ENCODE data around the gene INSYN2A. TPM values are rescaled to one million over a fixed set of nuclear protein-coding genes. Genes with fewer than 3 reads are reported as not detected.

INSYN2A gene
- total RNA-seq, 2 donors from 2014 or later, result 0.09 TPM; not detected in 1

GRCh38 chr10:127158662-127159061 lies 37.7 kb downstream of the INSYN2A start:
- no peak for DNase-seq
- H3K4me3 Mint-ChIP-seq, result no peak overlapping the region
- Histone ChIP-seq H3K27me3 (ENCODE audit: control insufficient read depth, insufficient read depth, low read length, poor library complexity, severe bottlenecking) (no peaks in the 10 kb centered on the region), H3K9me3 (ENCODE audit: control insufficient read depth, low read length) (no peaks in the 10 kb centered on the region), H3K4me3 (ENCODE audit: low read length) (no peak overlapping the region), H3K9ac (ENCODE audit: extremely low read depth, low read length, poor library complexity, severe bottlenecking) (no peak overlapping the region), H3K27ac (ENCODE audit: low read depth, low read length) (no peak overlapping the region), H3K4me1 (ENCODE audit: control insufficient read depth, insufficient read depth, low read length) (no peaks in the 10 kb centered on the region), H3K36me3 (ENCODE audit: control insufficient read depth, insufficient read depth, low read length) (no peaks in the 10 kb centered on the region)
- TF ChIP-seq CTCF (conservative IDR thresholded peaks at IDR 0.05), result no peak
- H3K4me1 Mint-ChIP-seq, result no peaks in the 10 kb centered on the region
- no peaks in the 10 kb centered on the region for H3K27me3 Mint-ChIP-seq (ENCODE audit: insufficient read depth)
- no peak overlapping the region for H3K27ac Mint-ChIP-seq
- 90 to 100% methylated on average over 2 of the region's 2 CpGs for WGBS, 2 experiments (ENCODE audit: insufficient coverage in 1 of 2, insufficient read length in 1 of 2)
- H3K9me3 Mint-ChIP-seq, result no peaks in the 10 kb centered on the region
- H3K36me3 Mint-ChIP-seq (ENCODE audit: low read depth), result no peaks in the 10 kb centered on the region

- WGBS, 2 experiments (ENCODE audit: insufficient coverage in 1 of 2, insufficient read length in 1 of 2), result 71 to 88% methylated on average over 1 to 2 of the region's 2 CpGs
These were observed 38.7 kb downstream of the INSYN2A start for GRCh38 chr10:127157506-127158200.

GRCh38 chr10:127157089-127157488 lies 39.3 kb downstream of the INSYN2A start:
- Mint-ChIP-seq H3K36me3 (ENCODE audit: low read depth) (no peaks in the 10 kb centered on the region), H3K4me1 (peaks cover 2% of the 10 kb centered on the region), H3K4me3 (no peak overlapping the region), H3K27ac (no peak overlapping the region), H3K27me3 (ENCODE audit: insufficient read depth) (no peaks in the 10 kb centered on the region), H3K9me3 (no peaks in the 10 kb centered on the region)
- no peak overlapping the region for H3K27ac ChIP-seq (ENCODE audit: low read depth, low read length)
- DNase-seq, result no peak
- WGBS, 2 experiments (ENCODE audit: insufficient coverage in 1 of 2, insufficient read length in 1 of 2), result 82 to 96% methylated on average over 3 to 4 of the region's 4 CpGs
- H3K4me1 ChIP-seq (ENCODE audit: control insufficient read depth, insufficient read depth, low read length), result no peaks in the 10 kb centered on the region
- no peaks in the 10 kb centered on the region for H3K27me3 ChIP-seq (ENCODE audit: control insufficient read depth, insufficient read depth, low read length, poor library complexity, severe bottlenecking)
- H3K9ac ChIP-seq (ENCODE audit: extremely low read depth, low read length, poor library complexity, severe bottlenecking), result no peak overlapping the region
- H3K4me3 ChIP-seq (ENCODE audit: low read length), result no peak overlapping the region
- no peak for TF ChIP-seq CTCF (conservative IDR thresholded peaks at IDR 0.05)
- H3K9me3 ChIP-seq (ENCODE audit: control insufficient read depth, low read length), result no peaks in the 10 kb centered on the region
- no peaks in the 10 kb centered on the region for H3K36me3 ChIP-seq (ENCODE audit: control insufficient read depth, insufficient read depth, low read length)

More at GRCh38 chr10:127157506-127158200, 38.7 kb downstream of the INSYN2A start:
- Histone ChIP-seq H3K27ac (ENCODE audit: low read depth, low read length) (no peak overlapping the region), H3K27me3 (ENCODE audit: control insufficient read depth, insufficient read depth, low read length, poor library complexity, severe bottlenecking) (no peaks in the 10 kb centered on the region), H3K36me3 (ENCODE audit: control insufficient read depth, insufficient read depth, low read length) (no peaks in the 10 kb centered on the region), H3K9me3 (ENCODE audit: control insufficient read depth, low read length) (no peaks in the 10 kb centered on the region), H3K4me3 (ENCODE audit: low read length) (no peak overlapping the region), H3K9ac (ENCODE audit: extremely low read depth, low read length, poor library complexity, severe bottlenecking) (no peak overlapping the region), H3K4me1 (ENCODE audit: control insufficient read depth, insufficient read depth, low read length) (no peaks in the 10 kb centered on the region)
- Mint-ChIP-seq H3K9me3 (no peaks in the 10 kb centered on the region), H3K27ac (no peak overlapping the region), H3K36me3 (ENCODE audit: low read depth) (no peaks in the 10 kb centered on the region), H3K4me3 (no peak overlapping the region), H3K27me3 (ENCODE audit: insufficient read depth) (no peaks in the 10 kb centered on the region), H3K4me1 (no peaks in the 10 kb centered on the region)
- DNase-seq, result no peak
- TF ChIP-seq CTCF (conservative IDR thresholded peaks at IDR 0.05), result no peak
